ENCODE measurements around the gene PNPLA3.

DNA sequence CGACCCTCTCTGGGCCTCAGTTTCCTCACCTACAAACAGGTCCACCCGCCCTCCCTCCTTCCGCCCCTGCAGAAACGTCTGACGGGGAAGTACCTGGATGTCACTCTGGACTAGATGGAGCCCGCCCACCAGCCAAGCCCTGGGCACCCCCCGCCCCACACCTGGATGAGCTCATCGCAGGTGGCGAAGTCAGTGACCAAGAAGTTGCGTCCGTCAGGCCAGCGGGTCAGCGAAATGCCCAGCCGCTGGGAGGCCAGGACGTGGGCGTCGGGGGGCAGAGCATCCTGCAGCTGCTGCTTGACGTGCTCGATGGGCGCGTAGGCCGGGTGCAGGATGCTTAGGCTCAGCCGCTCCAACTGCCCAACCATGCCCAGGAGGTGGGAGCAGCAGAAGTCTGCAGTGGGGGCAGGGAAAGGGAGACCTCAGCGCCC is 32.7 kb upstream of the PNPLA3 start:
- TF ChIP-seq, protein P1, sequence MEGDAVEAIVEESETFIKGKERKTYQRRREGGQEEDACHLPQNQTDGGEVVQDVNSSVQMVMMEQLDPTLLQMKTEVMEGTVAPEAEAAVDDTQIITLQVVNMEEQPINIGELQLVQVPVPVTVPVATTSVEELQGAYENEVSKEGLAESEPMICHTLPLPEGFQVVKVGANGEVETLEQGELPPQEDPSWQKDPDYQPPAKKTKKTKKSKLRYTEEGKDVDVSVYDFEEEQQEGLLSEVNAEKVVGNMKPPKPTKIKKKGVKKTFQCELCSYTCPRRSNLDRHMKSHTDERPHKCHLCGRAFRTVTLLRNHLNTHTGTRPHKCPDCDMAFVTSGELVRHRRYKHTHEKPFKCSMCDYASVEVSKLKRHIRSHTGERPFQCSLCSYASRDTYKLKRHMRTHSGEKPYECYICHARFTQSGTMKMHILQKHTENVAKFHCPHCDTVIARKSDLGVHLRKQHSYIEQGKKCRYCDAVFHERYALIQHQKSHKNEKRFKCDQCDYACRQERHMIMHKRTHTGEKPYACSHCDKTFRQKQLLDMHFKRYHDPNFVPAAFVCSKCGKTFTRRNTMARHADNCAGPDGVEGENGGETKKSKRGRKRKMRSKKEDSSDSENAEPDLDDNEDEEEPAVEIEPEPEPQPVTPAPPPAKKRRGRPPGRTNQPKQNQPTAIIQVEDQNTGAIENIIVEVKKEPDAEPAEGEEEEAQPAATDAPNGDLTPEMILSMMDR (IDR thresholded peaks at IDR 0.05) = no peak
- TF ChIP-seq POLR2A (IDR thresholded peaks at IDR 0.05) = no peak

Data from testis (tissue), 2 donors.